GM18870 (cell line): ENCODE data around the gene HARBI1.

ENCODE experiments used
- ATAC-seq: cut with Tn5 transposase; IDR thresholded peaks from one replicate; pipeline ENCODE4 v1.9.1; 2021; ENCODE audit warnings: moderate library complexity; ENCODE audit not compliant: unreplicated experiment

HARBI1 gene

GRCh38 chr11:46633291-46634217 lies 16.5 kb upstream of the HARBI1 start:
- ATAC-seq: no peak

- ATAC-seq: no peak
Observed at GRCh38 chr11:46632502-46632901, 15.5 kb upstream of the HARBI1 start.

- no peak for ATAC-seq
Observed at GRCh38 chr11:46631676-46632075, 14.6 kb upstream of the HARBI1 start.

- ATAC-seq: no peak
Observed at GRCh38 chr11:46630237-46630636, 13.2 kb upstream of the HARBI1 start.

GRCh38 chr11:46628961-46629360 lies 11.9 kb upstream of the HARBI1 start:
- ATAC-seq: no peak

GRCh38 chr11:46625406-46625805 lies 8.4 kb upstream of the HARBI1 start:
- no peak for ATAC-seq

- no peak for ATAC-seq
Observed at GRCh38 chr11:46618837-46619236, 1.8 kb upstream of the HARBI1 start.

- ATAC-seq: no peak
Observed at GRCh38 chr11:46617972-46618314, 916 bp upstream of the HARBI1 start.

- peak; percentile 9 for ATAC-seq
Observed at GRCh38 chr11:46616551-46617133, 385 bp downstream of the HARBI1 start.

- no peak for ATAC-seq
Observed at GRCh38 chr11:46615756-46616155, 1.3 kb downstream of the HARBI1 start.

- ATAC-seq: no peak
Observed at GRCh38 chr11:46612326-46612725, 4.7 kb downstream of the HARBI1 start.

- ATAC-seq: no peak
Observed at GRCh38 chr11:46611526-46612304, 5.3 kb downstream of the HARBI1 start.

- ATAC-seq: no peak
Observed at GRCh38 chr11:46609386-46609785, 7.6 kb downstream of the HARBI1 start.

- ATAC-seq: no peak
Observed at GRCh38 chr11:46607516-46607915, 9.5 kb downstream of the HARBI1 start.

- ATAC-seq: no peak
Observed at GRCh38 chr11:46604796-46605195, 12.2 kb downstream of the HARBI1 start.

GRCh38 chr11:46603704-46604308 lies 13.2 kb downstream of the HARBI1 start:
- ATAC-seq: no peak

- no peak for ATAC-seq
Observed at GRCh38 chr11:46601129-46601528, 15.9 kb downstream of the HARBI1 start.

- no peak for ATAC-seq
Observed at GRCh38 chr11:46600194-46600960, 16.6 kb downstream of the HARBI1 start.

GRCh38 chr11:46599340-46600193 lies 17.5 kb downstream of the HARBI1 start:
- ATAC-seq: no peak
